DOHH2 (cell line): Measurements from ENCODE around the gene THRB.

Source experiments
- CTCF ChIP-seq: fragments of 200-600 bp; sonication (generic); IDR thresholded peaks from one replicate; pipeline ENCODE4 v1.5.1; 2014; ENCODE audit warnings: antibody characterized with exemption, mild to moderate bottlenecking, low read depth, low read length; ENCODE audit not compliant: poor library complexity, severe bottlenecking
- EZH2phosphoT487 ChIP-seq: fragments of 200-600 bp; sonication (generic); IDR thresholded peaks from 2 replicates; pipeline ENCODE4 v1.6.1; 2017; ENCODE audit warnings: borderline replicate concordance, mild to moderate bottlenecking, antibody characterized with exemption, low read length, moderate library complexity, mixed read lengths

- TF ChIP-seq CTCF: no peak
- no peak for TF ChIP-seq EZH2phosphoT487
Observed at GRCh38 chr3:24401090-24401810, 93.4 kb downstream of the THRB start.
